DND-41 (cell line): ENCODE measurements around the gene ZNF142.

Experiments used
- ATAC-seq: fragments of 200-7000 bp; cut with Tn5 transposase; 3 replicates; pipeline ENCODE4 v1.9.1; 2021; ENCODE audit warnings: low read depth; ENCODE audit not compliant: insufficient read depth
- DNase-seq: peaks from one replicate; pipeline ENCODE4 v3.0.0-alpha.2; 2020
- H2AFZ ChIP-seq: 2 replicates; pipeline ENCODE4 v1.6.0; 2012; ENCODE audit warnings: low read depth, low read length
- H3K27ac ChIP-seq: 2 replicates; pipeline ENCODE4 v1.5.1; 2012; ENCODE audit warnings: low read length, inconsistent platforms
- H3K27me3 ChIP-seq: fragments of 200-600 bp; sonication (generic); 2 replicates; pipeline ENCODE4 v1.6.0; 2012; ENCODE audit warnings: low read length, mild to moderate bottlenecking, inconsistent platforms; ENCODE audit not compliant: insufficient read depth, poor library complexity
- H3K36me3 ChIP-seq: 2 replicates; pipeline ENCODE4 v1.5.1; 2012; ENCODE audit warnings: low read length, inconsistent platforms; ENCODE audit not compliant: insufficient read depth
- H3K4me1 ChIP-seq: 2 replicates; pipeline ENCODE4 v1.5.1; 2012; ENCODE audit warnings: mild to moderate bottlenecking, low read length; ENCODE audit not compliant: insufficient read depth
- H3K4me2 ChIP-seq: 2 replicates; pipeline ENCODE4 v1.6.0; 2012; ENCODE audit warnings: mild to moderate bottlenecking, moderate library complexity, low read length, inconsistent platforms; ENCODE audit not compliant: insufficient read depth
- H3K4me3 ChIP-seq, 2 experiments: fragments of 200-600 bp in 1 of 2; shearing (Covaris generic) in 1 of 2; 2 replicates each; pipeline ENCODE4 v1.5.1; 2012 to 2016; ENCODE audit warnings: inconsistent platforms in 2 of 2, low read length in 2 of 2, mild to moderate bottlenecking in 2 of 2, low read depth in 1 of 2, moderate library complexity in 1 of 2
- H3K79me2 ChIP-seq: 2 replicates; pipeline ENCODE4 v1.6.0; 2012; ENCODE audit warnings: low read length, inconsistent platforms; ENCODE audit not compliant: insufficient read depth
- H3K9ac ChIP-seq: 2 replicates; pipeline ENCODE4 v1.6.0; 2012; ENCODE audit warnings: low read depth, mild to moderate bottlenecking, inconsistent platforms, low read length, moderate library complexity
- H3K9me3 ChIP-seq: 2 replicates; pipeline ENCODE4 v1.5.1; 2012; ENCODE audit warnings: low read length, moderate library complexity, mild to moderate bottlenecking, inconsistent platforms; ENCODE audit not compliant: insufficient read depth, severe bottlenecking
- H4K20me1 ChIP-seq: 2 replicates; pipeline ENCODE4 v1.6.0; 2012; ENCODE audit warnings: low read length; ENCODE audit not compliant: insufficient read depth
- CTCF ChIP-seq: IDR thresholded peaks from 2 replicates; pipeline ENCODE4 v1.5.1; 2012; ENCODE audit warnings: borderline replicate concordance, low read length, moderate library complexity, mild to moderate bottlenecking; ENCODE audit not compliant: poor library complexity, severe bottlenecking; ENCODE audit errors: extremely low read depth
- EZH2 ChIP-seq: IDR thresholded peaks from 3 replicates; pipeline ENCODE4 v1.6.1; 2012; ENCODE audit warnings: borderline replicate concordance, low read depth, mild to moderate bottlenecking, moderate library complexity, low read length, inconsistent platforms; ENCODE audit not compliant: severe bottlenecking

ZNF142 gene

GRCh38 chr2:218607436-218608115, 51.8 kb downstream of the ZNF142 start, which contains the start of gene PLCD4:
Gene PLCD4 (plus strand): TSS chr2:218607899. CDS start chr2:218615740, 7,841 bp downstream.
- DNase-seq (no peak), ATAC-seq (no peak)
- Histone ChIP-seq H3K79me2 (no peaks in the 10 kb centered on the region), H3K27me3 (peaks cover 6% of the 10 kb centered on the region), H3K4me1 (no peaks in the 10 kb centered on the region), H3K4me2 (no peak within 1 kb of the TSS), H2AFZ (no peak within 1 kb of the TSS), H3K36me3 (no peaks in the 10 kb centered on the region), H3K27ac (no peak within 1 kb of the TSS), H3K4me3 (no peak within 1 kb of the TSS), H3K9ac (no peak within 1 kb of the TSS), H3K9me3 (no peaks in the 10 kb centered on the region), H4K20me1 (no peaks in the 10 kb centered on the region)
- TF ChIP-seq EZH2 (no peak), CTCF (no peak)

GRCh38 chr2:218605432-218605831, 54.0 kb downstream of the ZNF142 start:
- no peak overlapping the region for H3K27ac ChIP-seq
- H3K9me3 ChIP-seq = no peaks in the 10 kb centered on the region
- H3K9ac ChIP-seq = no peak overlapping the region
- H3K4me1 ChIP-seq = no peaks in the 10 kb centered on the region
- peaks cover 6% of the 10 kb centered on the region for H3K27me3 ChIP-seq
- H2AFZ ChIP-seq = no peak overlapping the region
- no peaks in the 10 kb centered on the region for H3K79me2 ChIP-seq
- ATAC-seq = no peak
- H3K4me3 ChIP-seq = no peak overlapping the region
- TF ChIP-seq CTCF (no peak), EZH2 (no peak)
- H4K20me1 ChIP-seq = no peaks in the 10 kb centered on the region
- DNase-seq = no peak
- no peak overlapping the region for H3K4me2 ChIP-seq
- H3K36me3 ChIP-seq = no peaks in the 10 kb centered on the region
